HepG2 (cell line): Measurements from ENCODE around the gene RNF10. TPM values are rescaled to one million over a fixed set of nuclear protein-coding genes. Genes with fewer than 3 reads are reported as not detected.
A peak's percentile ranks its signal among the peaks of the same experiment; 100 is the strongest.

Experiments used
- AFF4 ChIP-seq: sonication (generic); formaldehyde crosslinking; IDR thresholded peaks from 2 replicates; pipeline ENCODE4 v1.4.0; 2020; ENCODE audit warnings: missing genetic modification reagents
- CBX5 ChIP-seq: sonication (generic); formaldehyde crosslinking; IDR thresholded peaks from 2 replicates; pipeline ENCODE4 v1.4.0; 2020; ENCODE audit warnings: missing genetic modification reagents, borderline replicate concordance
- CHCHD3 ChIP-seq: sonication (generic); formaldehyde crosslinking; IDR thresholded peaks from 2 replicates; pipeline ENCODE4 v1.8.0; 2022; ENCODE audit warnings: mild to moderate bottlenecking, missing genetic modification reagents, moderate library complexity
- HOXA9 ChIP-seq: sonication (generic); formaldehyde crosslinking; IDR thresholded peaks from 2 replicates; pipeline ENCODE4 v1.8.1; 2022; ENCODE audit warnings: missing genetic modification reagents, mild to moderate bottlenecking, moderate library complexity, borderline replicate concordance
- KIAA2018 ChIP-seq: sonication (generic); formaldehyde crosslinking; IDR thresholded peaks from 2 replicates; pipeline ENCODE4 v1.5.0; 2020; ENCODE audit warnings: mild to moderate bottlenecking, missing genetic modification reagents, borderline replicate concordance
- MYNN ChIP-seq: sonication (generic); formaldehyde crosslinking; IDR thresholded peaks from 2 replicates; pipeline ENCODE4 v1.4.0; 2020; ENCODE audit warnings: mild to moderate bottlenecking, low read depth, missing genetic modification reagents
- RFX1 ChIP-seq: fragments of 450-650 bp; IDR thresholded peaks from 2 replicates; pipeline ENCODE4 v1.6.1; 2017
- TARDBP ChIP-seq: sonication (generic); formaldehyde crosslinking; IDR thresholded peaks from 2 replicates; pipeline ENCODE4 v1.8.0; 2022; ENCODE audit warnings: mild to moderate bottlenecking, missing genetic modification reagents
- ZBTB20 ChIP-seq: sonication (generic); formaldehyde crosslinking; IDR thresholded peaks from 2 replicates; pipeline ENCODE4 v1.8.1; 2023; ENCODE audit warnings: missing genetic modification reagents, low read depth, mild to moderate bottlenecking, borderline replicate concordance
- ZFP62 ChIP-seq: sonication (generic); formaldehyde crosslinking; IDR thresholded peaks from 2 replicates; pipeline ENCODE4 v1.4.0; 2020; ENCODE audit warnings: missing genetic modification reagents
- ZFY ChIP-seq: sonication (generic); formaldehyde crosslinking; IDR thresholded peaks from 2 replicates; pipeline ENCODE4 v1.4.0; 2020; ENCODE audit warnings: missing genetic modification reagents
- ZNF12 ChIP-seq: sonication (generic); formaldehyde crosslinking; IDR thresholded peaks from 2 replicates; pipeline ENCODE4 v1.5.0; 2020; ENCODE audit warnings: missing genetic modification reagents
- ZNF256 ChIP-seq: sonication (generic); formaldehyde crosslinking; conservative IDR thresholded peaks from 2 replicates; pipeline ENCODE4 v1.4.0; 2020; ENCODE audit warnings: missing genetic modification reagents
- ZNF33A ChIP-seq: sonication (generic); formaldehyde crosslinking; IDR thresholded peaks from 2 replicates; pipeline ENCODE4 v1.5.1; 2020; ENCODE audit warnings: missing genetic modification reagents, mild to moderate bottlenecking, moderate library complexity, borderline replicate concordance
- ZNF441 ChIP-seq: sonication (generic); formaldehyde crosslinking; IDR thresholded peaks from 2 replicates; pipeline ENCODE4 v1.7.0; 2021; ENCODE audit warnings: missing genetic modification reagents, borderline replicate concordance
- ZNF468 ChIP-seq: sonication (generic); formaldehyde crosslinking; IDR thresholded peaks from 2 replicates; pipeline ENCODE4 v1.8.0; 2022; ENCODE audit warnings: mild to moderate bottlenecking, moderate library complexity, missing genetic modification reagents
- ZNF550 ChIP-seq: sonication (generic); formaldehyde crosslinking; IDR thresholded peaks from 2 replicates; pipeline ENCODE4 v1.4.0; 2020; ENCODE audit warnings: mild to moderate bottlenecking, missing genetic modification reagents, borderline replicate concordance
- ZNF816 ChIP-seq: sonication (generic); formaldehyde crosslinking; IDR thresholded peaks from 2 replicates; pipeline ENCODE4 v1.8.0; 2022; ENCODE audit warnings: missing genetic modification reagents, mild to moderate bottlenecking, borderline replicate concordance
- polyA plus RNA-seq, 8 experiments: library from polyadenylated mRNA; depleted of rRNA in 3 of 8; stranded (reverse) in 7 of 8; unstranded in 1 of 8; fragments of >200 nt; fragmentation: Illumina TruSeq in 4 of 8; extraction: Trizol in 4 of 8; gene quantifications; 2 replicates each; pipeline versions ENCODE4 v1.2.1 to v1.2.3, GENCODE V29; 2011 to 2016; ENCODE audit warnings: low read depth in 4 of 8, missing spikeins in 1 of 8, mixed read lengths in 1 of 8; ENCODE audit not compliant: insufficient read depth in 1 of 8
- total RNA-seq, 5 experiments: library from RNA; depleted of rRNA; stranded (reverse); fragments of >200 nt; fragmentation: Illumina TruSeq; extraction: Trizol; gene quantifications; 2 replicates each; pipeline ENCODE4 v1.2.3, GENCODE V29; 2016; ENCODE audit warnings: low read depth in 1 of 5

The RNF10 gene
- total and polyA plus RNA-seq, 2 of the 13 experiments (the other 11 are each of a cell fraction or from before 2014, with no cell fraction given) = 62.5 to 88.0 TPM

GRCh38 chr12:120534703-120535655 lies 823 bp downstream of the RNF10 start (continued):
- TF ChIP-seq KIAA2018 = no peak
- no peak for TF ChIP-seq ZNF12 (CRISPR knock-in tag)
- no peak for TF ChIP-seq AFF4
- TF ChIP-seq ZNF441 (CRISPR knock-in tag) = 0 out of 2 replicates have a peak, but pooled peaks have one; percentile 4
- no peak for TF ChIP-seq CHCHD3
- TF ChIP-seq ZFY = peak; percentile 80; the same call in 1 of the 2 replicates
- no peak for TF ChIP-seq ZNF468
- TF ChIP-seq ZNF816 (CRISPR knock-in tag) = no peak
- TF ChIP-seq CBX5 (CRISPR knock-in tag) = no peak
- TF ChIP-seq TARDBP (CRISPR knock-in tag) = no peak
- no peak for TF ChIP-seq ZNF33A (CRISPR knock-in tag)
- TF ChIP-seq ZBTB20 (CRISPR knock-in tag) = no peak
- TF ChIP-seq RFX1 = no peak
- TF ChIP-seq HOXA9 (CRISPR knock-in tag) = no peak
- no peak for TF ChIP-seq ZNF256
- TF ChIP-seq ZNF550 (CRISPR knock-in tag) = no peak
- no peak for TF ChIP-seq MYNN (CRISPR knock-in tag)
- no peak for TF ChIP-seq ZFP62 (CRISPR knock-in tag)
